Measurements from ENCODE around the gene LARP4B.

The LARP4B gene

DNA sequence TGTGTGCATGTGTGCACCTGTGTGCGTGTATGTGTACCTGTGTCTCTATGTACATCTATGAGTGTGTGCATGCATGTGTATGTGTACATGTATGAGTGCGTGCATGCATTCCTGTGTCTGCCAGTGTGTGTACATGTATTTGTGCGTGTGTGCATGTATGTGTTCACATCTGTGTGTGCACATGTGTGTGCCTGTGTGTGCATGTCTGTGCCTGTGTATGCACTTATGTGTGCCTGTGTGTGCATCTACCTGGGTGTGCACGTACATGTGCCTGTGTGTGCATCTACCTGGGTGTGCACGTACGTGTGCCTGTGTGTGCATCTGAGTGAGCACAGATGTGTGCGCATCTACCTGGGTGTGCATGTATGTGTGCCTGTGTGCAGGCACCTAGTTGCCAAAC lies 139.9 kb downstream of the LARP4B start:
- TF ChIP-seq, protein P1, sequence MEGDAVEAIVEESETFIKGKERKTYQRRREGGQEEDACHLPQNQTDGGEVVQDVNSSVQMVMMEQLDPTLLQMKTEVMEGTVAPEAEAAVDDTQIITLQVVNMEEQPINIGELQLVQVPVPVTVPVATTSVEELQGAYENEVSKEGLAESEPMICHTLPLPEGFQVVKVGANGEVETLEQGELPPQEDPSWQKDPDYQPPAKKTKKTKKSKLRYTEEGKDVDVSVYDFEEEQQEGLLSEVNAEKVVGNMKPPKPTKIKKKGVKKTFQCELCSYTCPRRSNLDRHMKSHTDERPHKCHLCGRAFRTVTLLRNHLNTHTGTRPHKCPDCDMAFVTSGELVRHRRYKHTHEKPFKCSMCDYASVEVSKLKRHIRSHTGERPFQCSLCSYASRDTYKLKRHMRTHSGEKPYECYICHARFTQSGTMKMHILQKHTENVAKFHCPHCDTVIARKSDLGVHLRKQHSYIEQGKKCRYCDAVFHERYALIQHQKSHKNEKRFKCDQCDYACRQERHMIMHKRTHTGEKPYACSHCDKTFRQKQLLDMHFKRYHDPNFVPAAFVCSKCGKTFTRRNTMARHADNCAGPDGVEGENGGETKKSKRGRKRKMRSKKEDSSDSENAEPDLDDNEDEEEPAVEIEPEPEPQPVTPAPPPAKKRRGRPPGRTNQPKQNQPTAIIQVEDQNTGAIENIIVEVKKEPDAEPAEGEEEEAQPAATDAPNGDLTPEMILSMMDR (IDR thresholded peaks at IDR 0.05) = no peak
- Histone ChIP-seq H3K27ac (no peak overlapping the region), H3K36me3 (no peaks in the 10 kb centered on the region), H3K4me1 (ENCODE audit: control insufficient read depth in 1 of 2, insufficient read depth in 1 of 2, low read depth in 1 of 2, low read length in 1 of 2) (peaks cover 4 to 5% of the 10 kb centered on the region in 2 experiments), H3K27me3 (peaks cover 50% of the 10 kb centered on the region), H3K4me3 (ENCODE audit: low read depth in 1 of 2, low read length in 1 of 2) (no peak overlapping the region), H3K9me3 (no peaks in the 10 kb centered on the region)

DNA sequence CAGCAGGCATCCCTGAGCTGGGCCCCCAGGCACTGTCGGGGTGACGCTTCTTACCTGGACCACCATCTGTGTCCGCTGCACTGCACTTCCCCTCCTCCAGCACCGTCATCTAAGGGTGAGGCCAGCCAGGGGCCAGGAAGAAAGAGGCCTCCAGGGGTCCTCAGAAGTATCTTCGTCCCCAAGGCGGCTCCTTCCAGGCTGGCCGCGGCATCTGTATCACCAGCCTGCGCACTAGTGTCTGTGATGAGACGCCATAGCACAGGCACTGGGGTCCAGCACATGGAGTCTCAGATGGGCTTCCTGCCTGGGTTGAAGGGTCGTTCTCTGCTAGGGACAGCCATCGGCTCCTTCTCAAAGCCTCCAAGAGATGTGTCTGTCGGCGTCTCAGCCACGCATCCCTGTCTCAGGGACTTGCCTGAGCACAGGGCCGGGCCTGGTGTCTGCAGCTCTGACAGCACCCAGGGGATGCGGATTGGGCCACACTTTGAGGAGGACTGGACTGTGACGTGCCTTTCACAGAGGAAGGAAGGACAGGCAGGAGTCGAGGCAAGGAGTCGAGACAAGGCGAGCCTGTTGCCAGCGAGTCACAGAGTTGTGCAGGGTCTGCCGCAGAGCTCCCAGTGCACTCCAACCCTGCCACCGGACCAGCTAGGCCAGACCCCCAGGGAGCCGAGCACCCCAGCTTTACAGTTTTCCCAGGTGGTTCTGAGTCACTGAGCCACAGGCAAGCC lies 140.5 kb downstream of the LARP4B start:
- Histone ChIP-seq H3K4me3 (ENCODE audit: low read depth in 1 of 2, low read length in 1 of 2) (no peak overlapping the region), H3K4me1 (ENCODE audit: control insufficient read depth in 1 of 2, insufficient read depth in 1 of 2, low read depth in 1 of 2, low read length in 1 of 2) (peaks cover 4 to 5% of the 10 kb centered on the region in 2 experiments), H3K36me3 (no peaks in the 10 kb centered on the region), H3K9me3 (no peaks in the 10 kb centered on the region), H3K27me3 (peaks cover 56% of the 10 kb centered on the region), H3K27ac (no peak overlapping the region)
- TF ChIP-seq, protein P1 (IDR thresholded peaks at IDR 0.05) = no peak

DNA sequence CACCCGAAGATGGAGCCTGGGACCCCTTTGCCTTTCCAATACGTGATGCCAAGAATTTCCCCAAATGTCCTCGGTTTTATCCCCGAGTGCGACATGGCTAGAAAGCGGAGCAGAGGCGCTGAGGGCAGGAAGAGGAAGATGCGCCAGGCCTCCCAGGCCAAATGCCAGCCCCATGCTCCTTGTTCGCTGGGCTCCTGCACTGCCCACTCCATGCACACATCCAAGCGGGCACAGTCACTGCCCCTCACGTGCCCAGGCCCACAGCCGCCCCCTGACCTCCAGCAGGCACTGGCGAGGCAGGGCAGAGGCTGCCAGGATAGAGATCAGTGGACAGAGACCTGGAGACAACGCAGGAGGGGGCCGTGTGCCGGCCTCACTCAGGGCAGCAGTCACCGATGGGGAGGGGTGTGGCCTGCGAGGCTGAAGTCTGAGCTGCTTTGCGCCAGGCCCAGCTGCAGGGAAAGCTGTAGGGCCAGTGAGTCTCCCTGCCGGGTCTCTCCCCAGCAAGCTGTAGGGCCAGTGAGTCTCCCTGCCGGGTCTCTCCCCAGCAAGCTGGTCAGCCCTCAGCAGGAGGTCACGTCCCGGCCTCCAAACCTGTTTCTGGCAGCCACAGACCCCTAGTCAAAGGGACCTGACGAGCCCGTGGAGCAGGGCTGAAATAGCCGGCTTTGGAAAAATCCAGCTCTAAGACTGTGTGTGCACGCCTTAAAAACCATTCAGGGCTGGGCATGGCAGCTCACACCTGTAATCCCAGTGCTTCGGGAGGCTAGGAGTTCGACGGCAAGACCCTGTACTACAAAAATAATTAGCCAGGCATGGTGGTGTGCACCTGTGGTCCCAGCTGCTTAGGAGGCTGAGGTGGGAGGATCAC lies 141.4 kb downstream of the LARP4B start:
- Histone ChIP-seq H3K27me3 (peaks cover 65% of the 10 kb centered on the region), H3K27ac (no peak overlapping the region), H3K4me3 (ENCODE audit: low read depth in 1 of 2, low read length in 1 of 2) (no peak overlapping the region), H3K4me1 (ENCODE audit: control insufficient read depth in 1 of 2, insufficient read depth in 1 of 2, low read depth in 1 of 2, low read length in 1 of 2) (peaks cover 4 to 5% of the 10 kb centered on the region in 2 experiments), H3K36me3 (no peaks in the 10 kb centered on the region), H3K9me3 (no peaks in the 10 kb centered on the region)
- TF ChIP-seq, protein P1 (IDR thresholded peaks at IDR 0.05) = no peak

DNA sequence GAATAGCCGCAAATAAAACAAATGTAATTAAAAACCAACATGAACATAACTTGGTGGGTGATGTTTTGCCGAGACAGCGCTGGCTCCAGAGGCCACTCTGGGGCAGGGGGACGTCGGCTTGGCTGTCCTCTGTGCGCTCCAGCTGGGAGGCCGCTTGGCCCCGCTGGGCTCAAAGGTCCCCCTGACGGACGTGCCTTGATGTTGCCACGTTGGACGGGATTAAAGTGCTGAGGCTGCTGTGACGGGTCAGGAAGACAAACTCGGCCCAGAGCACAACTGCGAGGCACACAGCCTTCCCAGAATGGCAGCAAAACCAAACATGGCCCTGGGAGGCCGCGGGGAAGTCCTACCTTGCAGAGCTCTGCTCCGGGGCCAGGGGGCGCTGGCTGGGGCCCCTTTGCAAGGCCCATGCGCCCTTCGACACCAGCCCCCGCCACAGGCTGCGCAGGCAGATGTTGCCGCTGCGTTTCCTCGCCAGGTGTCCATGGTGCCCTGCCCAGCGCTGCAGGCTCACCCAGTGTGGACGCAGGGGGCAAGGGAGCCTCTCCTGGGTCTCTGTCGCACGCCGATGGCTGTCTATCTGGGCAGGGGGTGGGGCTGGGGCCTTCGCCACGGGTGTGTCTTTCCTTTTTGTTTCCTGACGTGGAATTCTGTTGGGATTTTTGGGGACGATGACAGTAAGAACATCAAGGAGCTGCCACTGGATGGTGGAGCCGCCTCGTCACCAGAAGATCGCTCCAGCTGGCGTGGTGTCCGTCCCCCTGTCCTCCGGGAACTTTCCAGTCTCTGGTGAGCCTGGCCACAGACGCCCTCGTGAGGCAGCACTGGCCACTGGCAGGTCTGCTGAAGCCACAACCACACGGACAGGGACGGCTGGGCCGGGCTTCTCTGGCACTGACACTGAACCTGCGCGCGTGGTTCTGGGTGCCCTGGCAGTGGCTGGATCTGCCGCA lies 142.4 kb downstream of the LARP4B start:
- TF ChIP-seq, protein P1 (IDR thresholded peaks at IDR 0.05) = no peak
- H3K36me3 ChIP-seq = no peaks in the 10 kb centered on the region
- peaks cover 74% of the 10 kb centered on the region for H3K27me3 ChIP-seq
- H3K4me1 ChIP-seq (ENCODE audit: control insufficient read depth in 1 of 2, insufficient read depth in 1 of 2, low read depth in 1 of 2, low read length in 1 of 2) = peaks cover 4 to 5% of the 10 kb centered on the region in 2 experiments
- H3K4me3 ChIP-seq (ENCODE audit: low read depth in 1 of 2, low read length in 1 of 2) = peak overlapping the region; percentile 36 to 45
- H3K9me3 ChIP-seq = no peaks in the 10 kb centered on the region
- no peak overlapping the region for H3K27ac ChIP-seq
